T-cell (primary cell): Measurements from ENCODE around the gene EMC10. TPM values are rescaled to one million over a fixed set of nuclear protein-coding genes. Genes with fewer than 3 reads are reported as not detected.
"Not testable (repeated sequence)": the region's sequence is repeated elsewhere in the genome, so short reads cannot be mapped to it uniquely, and the experiment has no call there.

ENCODE experiments used
- ATAC-seq, 4 experiments: fragments of 200-7000 bp in 3 of 4; fragments of 150-1000 bp in 1 of 4; cut with Tn5 transposase; replicated peaks in 1 of 4; 1 replicate in 3 of 4; 2 replicates in 1 of 4; pipeline ENCODE4 v1.10.0; 2021; ENCODE audit warnings: moderate library complexity in 3 of 4, mild to moderate bottlenecking in 2 of 4, moderate number of reproducible peaks in 1 of 4
- CTCF ChIA-PET, 2 donors: fragments of 300-600 bp; sonication (Branson Sonifier 250); formaldehyde crosslinking; loops; one replicate each; lab custom pipeline; 2022; ENCODE audit warnings: antibody characterized with exemption in 2 of 2; lab: Charles Lee
- POLR2A ChIA-PET, 2 donors: fragments of 300-600 bp; sonication (Branson Sonifier 250); formaldehyde crosslinking; loops; one replicate each; lab custom pipeline; 2022; ENCODE audit warnings: antibody characterized with exemption in 2 of 2; lab: Charles Lee
- DNase-seq, 35 experiments: peaks; one replicate each; pipeline versions ENCODE4 v3.0.0 to v3.0.0-alpha.2; 2013 to 2023
- H3K27ac ChIP-seq: one replicate; pipeline ENCODE4 v1.5.1; 2013; ENCODE audit warnings: low read length
- H3K27me3 ChIP-seq, 2 experiments: replicated peaks in 1 of 2; 1 replicate in 1 of 2; 2 replicates in 1 of 2; pipeline versions ENCODE4 v1.6.1 to v1.7.0; 2013; ENCODE audit warnings: low read length in 1 of 2, mixed read lengths in 1 of 2; ENCODE audit not compliant: control insufficient read depth in 2 of 2, insufficient read depth in 2 of 2; ENCODE audit errors: extremely low read depth in 1 of 2
- H3K36me3 ChIP-seq, 2 donors: 1 replicate in 1 of 2; 2 replicates in 1 of 2; pipeline versions ENCODE4 v1.6.1 to v1.7.0; 2013; ENCODE audit warnings: low read length in 1 of 2; ENCODE audit not compliant: control insufficient read depth in 2 of 2, insufficient read depth in 1 of 2; ENCODE audit errors: extremely low read depth in 1 of 2
- H3K4me1 ChIP-seq, 2 experiments: 1 replicate in 1 of 2; 2 replicates in 1 of 2; pipeline versions ENCODE4 v1.6.1 to v1.7.0; 2013; ENCODE audit warnings: low read length in 2 of 2, mixed read lengths in 1 of 2; ENCODE audit not compliant: insufficient read depth in 2 of 2, control insufficient read depth in 1 of 2; ENCODE audit errors: extremely low read depth in 1 of 2
- H3K4me3 ChIP-seq, 2 donors: 1 replicate in 1 of 2; 2 replicates in 1 of 2; pipeline versions ENCODE4 v1.5.1 to v1.7.0; 2013; ENCODE audit warnings: mild to moderate bottlenecking in 2 of 2, low read length in 1 of 2, moderate library complexity in 1 of 2; ENCODE audit not compliant: control insufficient read depth in 1 of 2; ENCODE audit errors: extremely low read depth in 1 of 2
- H3K9me3 ChIP-seq: 2 replicates; pipeline ENCODE4 v1.7.0; 2013
- H3K27ac Mint-ChIP-seq, 2 donors: one replicate each; pipeline ENCODE4 v1.8.0; 2020 to 2021; ENCODE audit warnings: mild to moderate bottlenecking in 2 of 2, mixed read lengths in 2 of 2
- H3K27me3 Mint-ChIP-seq, 2 donors: one replicate each; pipeline ENCODE4 v1.8.0; 2021 to 2022; ENCODE audit warnings: mixed read lengths in 2 of 2
- H3K36me3 Mint-ChIP-seq: one replicate; pipeline ENCODE4 v1.8.0; 2021; ENCODE audit warnings: mixed read lengths
- H3K4me1 Mint-ChIP-seq, 3 donors: one replicate each; pipeline ENCODE4 v1.8.0; 2020 to 2022; ENCODE audit warnings: mixed read lengths in 3 of 3, mild to moderate bottlenecking in 1 of 3
- H3K4me3 Mint-ChIP-seq, 3 donors: one replicate each; pipeline ENCODE4 v1.8.0; 2020 to 2022; ENCODE audit warnings: mild to moderate bottlenecking in 3 of 3, mixed read lengths in 3 of 3, moderate library complexity in 3 of 3
- H3K9me3 Mint-ChIP-seq, 3 donors: one replicate each; pipeline ENCODE4 v1.8.0; 2020 to 2022; ENCODE audit warnings: mixed read lengths in 3 of 3
- WGBS: methylation state at CpG from one replicate; pipeline ENCODE4 v1.1.5; 2013; ENCODE audit warnings: missing lambda C conversion rate; ENCODE audit not compliant: insufficient coverage; 5-methylcytosine and 5-hydroxymethylcytosine counted together
- total RNA-seq, 35 experiments: library from RNA in 6 of 35; stranded (reverse) in 6 of 35; fragments of 120-200 nt in 1 of 35; gene quantifications; one replicate each; pipeline versions ENCODE4 v1.2.1 to v1.2.4 and lab custom pipeline; 2013 to 2026

EMC10 gene
- total RNA-seq, 5 donors from 2014 or later (not counting 1 experiment from before 2014, with no cell fraction given): 83.7 to 98.1 (median 89.7) TPM

- ChIA-PET CTCF (no interaction called here), POLR2A (no interaction called here)
- Mint-ChIP-seq H3K4me3 (no peak overlapping the region), H3K27ac (no peak overlapping the region), H3K36me3 (no peaks in the 10 kb centered on the region), H3K9me3 (no peaks in the 10 kb centered on the region), H3K27me3 (peaks cover 14 to 23% of the 10 kb centered on the region in 2 donors), H3K4me1 (peaks cover 8 to 18% (median 11%) of the 10 kb centered on the region in 3 donors)
- H3K27ac ChIP-seq: no peak overlapping the region
- ATAC-seq: no peak
- peaks cover 0 to 35% of the 10 kb centered on the region in 2 experiments for H3K27me3 ChIP-seq
- no peaks in the 10 kb centered on the region for H3K9me3 ChIP-seq
- H3K4me3 ChIP-seq: no peak overlapping the region
- no peak for DNase-seq
- no peaks in the 10 kb centered on the region for H3K36me3 ChIP-seq
- peaks cover 0 to 18% of the 10 kb centered on the region in 2 experiments for H3K4me1 ChIP-seq
- no CpG with 5 or more reads among the region's 12 CpGs for WGBS
Observed at GRCh38 chr19:50435627-50436026, 40.7 kb upstream of the EMC10 start.

DNA sequence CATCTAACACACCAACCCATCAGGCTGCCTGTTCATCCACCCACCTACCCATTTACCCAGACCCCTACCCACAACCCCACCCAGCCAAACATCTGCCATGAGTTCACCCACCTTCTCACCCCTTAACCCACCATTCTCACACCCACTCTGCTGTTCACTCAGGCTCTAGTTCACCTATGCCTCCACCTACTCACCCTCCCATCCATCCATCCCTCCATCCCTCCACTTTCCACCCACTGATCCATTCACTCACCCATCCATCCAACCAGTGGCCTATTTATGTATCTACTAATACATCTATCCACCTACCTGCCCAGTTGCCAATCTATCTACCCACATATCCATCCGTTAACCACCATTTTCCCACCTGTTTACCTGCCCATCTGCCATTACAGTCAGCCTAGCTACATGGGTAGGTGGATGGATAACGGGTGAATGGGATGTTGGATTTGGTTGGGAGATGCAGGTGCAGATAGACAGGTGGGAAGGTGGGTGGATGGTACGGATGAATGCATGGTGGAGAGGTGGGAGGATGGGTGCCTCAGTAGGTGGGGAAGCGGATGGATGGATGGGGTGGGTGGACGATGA lies 38.4 kb upstream of the EMC10 start:
- H3K4me3 ChIP-seq: no peak overlapping the region
- 95% methylated on average over 4 of the region's 5 CpGs for WGBS
- peaks cover 0 to 7% (median 0%) of the 10 kb centered on the region in 3 donors for H3K4me1 Mint-ChIP-seq
- no peak overlapping the region for H3K27ac ChIP-seq
- no peak overlapping the region for H3K27ac Mint-ChIP-seq
- H3K9me3 Mint-ChIP-seq: no peaks in the 10 kb centered on the region
- no peaks in the 10 kb centered on the region for H3K36me3 ChIP-seq
- DNase-seq: no peak
- ChIA-PET CTCF (no interaction called here), POLR2A (no interaction called here)
- no peak for ATAC-seq
- H3K4me3 Mint-ChIP-seq: no peak overlapping the region
- H3K27me3 ChIP-seq: peaks cover 0 to 25% of the 10 kb centered on the region in 2 experiments
- H3K4me1 ChIP-seq: no peaks in the 10 kb centered on the region
- H3K36me3 Mint-ChIP-seq: no peaks in the 10 kb centered on the region
- peaks cover 13 to 22% of the 10 kb centered on the region in 2 donors for H3K27me3 Mint-ChIP-seq
- no peaks in the 10 kb centered on the region for H3K9me3 ChIP-seq

- POLR2A ChIA-PET, H3K27ac ChIP-seq, ATAC-seq, DNase-seq, H3K9me3 Mint-ChIP-seq, H3K9me3 ChIP-seq, H3K4me1 ChIP-seq, H3K27ac Mint-ChIP-seq, H3K4me3 Mint-ChIP-seq, CTCF ChIA-PET, H3K36me3 ChIP-seq, H3K4me3 ChIP-seq, H3K36me3 Mint-ChIP-seq, H3K4me1 Mint-ChIP-seq: not testable (repeated sequence)
- H3K27me3 Mint-ChIP-seq: peaks cover 9 to 21% of the 10 kb centered on the region in 2 donors
- 54% methylated on average over 1 of the region's 2 CpGs for WGBS
- H3K27me3 ChIP-seq: peaks cover 0 to 17% of the 10 kb centered on the region in 2 experiments
Observed at GRCh38 chr19:50439130-50439529, 37.2 kb upstream of the EMC10 start.

DNA sequence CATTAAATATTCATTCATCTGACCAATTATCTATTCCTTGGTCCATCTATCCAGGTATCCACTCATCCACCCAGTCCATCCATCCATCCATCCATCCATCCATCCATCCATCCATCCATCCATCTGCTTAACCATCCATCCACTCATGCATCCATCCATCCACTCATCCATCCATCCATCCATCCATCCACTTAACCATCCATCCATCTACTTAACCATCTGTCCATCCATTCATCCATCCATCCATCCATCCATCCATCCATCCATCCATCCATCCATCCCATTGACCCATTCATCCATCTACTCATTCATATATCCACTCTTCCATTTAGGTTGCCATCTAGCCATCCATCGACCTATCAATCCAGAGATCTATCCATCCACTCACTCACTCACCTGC lies 32.2 kb upstream of the EMC10 start:
- ChIA-PET CTCF (no interaction called here), POLR2A (no interaction called here)
- Mint-ChIP-seq H3K27ac (no peak overlapping the region), H3K36me3 (no peaks in the 10 kb centered on the region), H3K4me3 (no peak overlapping the region), H3K4me1 (no peaks in the 10 kb centered on the region), H3K9me3 (peaks cover 0 to 3% (median 0%) of the 10 kb centered on the region in 3 donors), H3K27me3 (peaks cover 11 to 19% of the 10 kb centered on the region in 2 donors)
- WGBS: 67% methylated on average over 1 of the region's 1 CpG
- ATAC-seq: no peak
- Histone ChIP-seq H3K9me3 (no peaks in the 10 kb centered on the region), H3K4me3 (no peak overlapping the region), H3K27me3 (peaks cover 0 to 16% of the 10 kb centered on the region in 2 experiments), H3K4me1 (no peaks in the 10 kb centered on the region), H3K27ac (no peak overlapping the region), H3K36me3 (no peaks in the 10 kb centered on the region)
- DNase-seq: no peak

- peaks cover 0 to 3% (median 0%) of the 10 kb centered on the region in 3 donors for H3K9me3 Mint-ChIP-seq
- no peak overlapping the region for H3K27ac Mint-ChIP-seq
- no peak for ATAC-seq
- no peaks in the 10 kb centered on the region for H3K9me3 ChIP-seq
- no peak for DNase-seq
- no peak overlapping the region for H3K4me3 ChIP-seq
- no peaks in the 10 kb centered on the region for H3K36me3 ChIP-seq
- no peaks in the 10 kb centered on the region for H3K36me3 Mint-ChIP-seq
- peaks cover 0 to 26% of the 10 kb centered on the region in 2 experiments for H3K27me3 ChIP-seq
- no CpG with 5 or more reads among the region's 5 CpGs for WGBS
- no peaks in the 10 kb centered on the region for H3K4me1 ChIP-seq
- H3K27me3 Mint-ChIP-seq: peaks cover 9 to 23% of the 10 kb centered on the region in 2 donors
- POLR2A ChIA-PET: no interaction called here
- H3K4me1 Mint-ChIP-seq: peaks cover 0 to 2% (median 0%) of the 10 kb centered on the region in 3 donors
- no peak overlapping the region for H3K27ac ChIP-seq
- CTCF ChIA-PET: no interaction called here
- no peak overlapping the region for H3K4me3 Mint-ChIP-seq
Observed at GRCh38 chr19:50447053-50447452, 29.3 kb upstream of the EMC10 start.

- Histone ChIP-seq H3K27ac (no peak overlapping the region), H3K36me3 (no peaks in the 10 kb centered on the region), H3K4me3 (no peak overlapping the region), H3K4me1 (no peaks in the 10 kb centered on the region), H3K27me3 (peaks cover 0 to 26% of the 10 kb centered on the region in 2 experiments), H3K9me3 (no peaks in the 10 kb centered on the region)
- WGBS: 93% methylated on average over 4 of the region's 10 CpGs
- no peak overlapping the region for H3K4me3 Mint-ChIP-seq
- no peaks in the 10 kb centered on the region for H3K36me3 Mint-ChIP-seq
- ATAC-seq (no peak), DNase-seq (no peak)
- peaks cover 0 to 3% (median 0%) of the 10 kb centered on the region in 3 donors for H3K9me3 Mint-ChIP-seq
- H3K27ac Mint-ChIP-seq: no peak overlapping the region
- ChIA-PET POLR2A (no interaction called here), CTCF (no interaction called here)
- peaks cover 0 to 4% (median 0%) of the 10 kb centered on the region in 3 donors for H3K4me1 Mint-ChIP-seq
- peaks cover 11 to 26% of the 10 kb centered on the region in 2 donors for H3K27me3 Mint-ChIP-seq
Observed at GRCh38 chr19:50447750-50448149, 28.6 kb upstream of the EMC10 start.
